GM19238 (cell line): ENCODE measurements around the gene ST8SIA5.
"Not testable (repeated sequence)": the region's sequence is repeated elsewhere in the genome, so short reads cannot be mapped to it uniquely, and the experiment has no call there.

Experiments
- DNase-seq: peaks from one replicate; pipeline ENCODE4 v3.0.0; 2011; ENCODE audit warnings: low spot score; ENCODE audit not compliant: insufficient read length

The ST8SIA5 gene, protein sequence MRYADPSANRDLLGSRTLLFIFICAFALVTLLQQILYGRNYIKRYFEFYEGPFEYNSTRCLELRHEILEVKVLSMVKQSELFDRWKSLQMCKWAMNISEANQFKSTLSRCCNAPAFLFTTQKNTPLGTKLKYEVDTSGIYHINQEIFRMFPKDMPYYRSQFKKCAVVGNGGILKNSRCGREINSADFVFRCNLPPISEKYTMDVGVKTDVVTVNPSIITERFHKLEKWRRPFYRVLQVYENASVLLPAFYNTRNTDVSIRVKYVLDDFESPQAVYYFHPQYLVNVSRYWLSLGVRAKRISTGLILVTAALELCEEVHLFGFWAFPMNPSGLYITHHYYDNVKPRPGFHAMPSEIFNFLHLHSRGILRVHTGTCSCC

DNA sequence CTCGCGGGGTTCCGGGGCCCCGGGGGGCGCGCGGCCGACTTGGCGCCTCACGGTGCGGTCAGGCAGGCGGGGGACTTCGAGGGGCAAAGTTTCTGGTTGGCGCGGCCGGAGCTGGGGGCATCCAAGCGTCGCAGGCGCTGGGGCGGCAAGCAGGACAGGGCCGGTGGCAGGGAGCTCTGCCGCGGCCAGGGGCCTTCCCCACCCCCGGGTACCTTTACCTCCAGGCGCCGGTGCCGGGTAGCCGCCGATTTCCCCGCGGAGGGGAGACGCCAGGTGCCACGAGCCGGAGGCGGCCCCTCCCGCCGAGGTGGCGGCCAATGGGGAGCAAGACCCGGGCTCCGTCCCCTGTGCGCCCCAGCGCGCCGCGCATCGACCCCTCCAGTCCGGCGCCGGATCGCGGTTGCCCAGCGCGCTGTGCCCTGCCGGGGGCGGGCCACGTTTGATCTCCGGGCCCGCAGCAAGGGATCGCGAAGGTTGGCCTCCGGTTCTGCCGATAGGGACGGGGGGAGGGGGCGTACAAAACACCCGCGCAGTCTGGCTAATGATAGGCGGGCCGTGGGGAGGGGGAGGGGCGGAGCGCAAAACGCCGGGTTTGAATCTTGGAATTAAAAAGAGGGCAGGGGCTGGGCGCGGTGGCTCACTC, at the start of gene ST8SIA5:
ST8SIA5 (minus strand) TSS at position 495 of the 643 bp plus-strand sequence. CDS start 545 bp downstream, outside the sequence.
- no peak for DNase-seq

DNA sequence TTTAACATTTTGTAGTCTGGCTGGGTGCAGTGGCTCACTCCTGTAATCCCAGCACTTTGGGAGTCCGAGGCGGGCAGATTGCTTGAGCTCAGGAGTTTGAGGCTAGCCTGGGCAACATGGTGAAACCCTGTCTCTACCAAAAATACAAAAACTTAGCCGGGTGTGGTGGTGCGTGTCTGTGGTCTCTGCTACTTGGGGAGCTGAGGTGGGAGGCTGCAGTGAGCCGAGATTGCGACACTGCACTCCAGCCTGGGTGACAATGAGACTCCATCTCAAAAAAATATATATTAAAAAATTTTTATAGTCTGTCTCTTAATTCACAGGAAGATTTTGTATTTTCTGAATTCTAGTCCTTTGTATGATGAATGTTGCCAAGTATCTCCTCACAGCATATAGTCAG, 39.1 kb upstream of the ST8SIA5 start:
- DNase-seq: not testable (repeated sequence)

DNA sequence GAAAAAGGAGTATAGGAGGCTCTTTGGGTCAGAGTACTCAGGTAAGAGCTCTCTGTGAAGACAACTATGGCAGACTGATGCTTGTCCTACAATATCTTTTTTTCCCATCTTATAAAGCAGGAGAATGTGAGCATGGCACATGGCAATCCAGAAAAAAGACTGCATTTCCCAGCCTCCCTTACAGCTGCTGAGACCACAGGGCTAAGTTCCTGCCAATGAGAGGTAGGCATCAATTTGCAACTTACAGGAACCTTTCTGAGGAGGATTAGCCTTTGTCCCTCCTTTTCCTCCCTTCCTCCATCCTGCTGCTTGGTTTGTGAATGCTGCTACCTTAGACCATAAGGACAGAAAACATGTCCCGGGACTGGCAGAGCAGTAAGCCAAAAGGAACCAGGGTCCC, 37.8 kb upstream of the ST8SIA5 start:
- DNase-seq: no peak

DNA sequence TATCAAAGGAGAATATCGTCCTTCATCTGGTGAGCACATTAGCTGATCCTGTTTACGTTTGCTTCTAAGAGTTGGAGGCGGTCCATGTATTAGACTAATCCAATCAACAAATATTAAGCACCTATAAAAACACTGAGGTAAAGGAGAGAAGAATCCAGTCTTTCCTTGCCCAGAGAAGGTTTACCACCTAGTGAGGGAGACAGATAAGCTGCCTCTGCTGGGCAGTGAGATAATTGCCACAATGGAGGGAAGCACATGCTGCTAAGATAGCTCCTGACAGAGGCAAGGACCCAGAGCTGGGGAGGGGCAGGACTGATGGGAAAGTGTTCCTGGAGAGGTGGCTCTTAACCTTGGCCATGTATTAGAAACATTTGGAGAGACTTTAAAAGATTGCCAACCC, 36.7 kb upstream of the ST8SIA5 start:
- DNase-seq: no peak

DNA sequence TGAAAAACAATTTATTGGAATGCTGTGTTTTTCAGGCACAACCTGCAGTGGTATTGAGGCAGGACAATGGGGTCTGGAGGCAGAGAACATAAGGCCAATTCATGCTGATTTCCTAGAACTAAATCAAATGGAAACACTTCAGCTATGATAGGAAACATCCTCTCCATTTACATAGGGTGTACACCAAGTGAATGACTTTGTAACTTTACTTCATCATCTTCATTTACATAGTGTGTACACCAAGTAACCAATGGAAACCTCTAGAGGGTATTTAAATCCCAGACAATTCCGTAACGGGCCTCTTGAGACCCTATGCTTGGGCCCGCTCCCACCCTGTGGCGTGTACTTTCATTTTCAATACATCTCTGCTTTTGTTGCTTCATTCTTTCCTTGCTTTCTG, 32.2 kb upstream of the ST8SIA5 start:
- no peak for DNase-seq

DNA sequence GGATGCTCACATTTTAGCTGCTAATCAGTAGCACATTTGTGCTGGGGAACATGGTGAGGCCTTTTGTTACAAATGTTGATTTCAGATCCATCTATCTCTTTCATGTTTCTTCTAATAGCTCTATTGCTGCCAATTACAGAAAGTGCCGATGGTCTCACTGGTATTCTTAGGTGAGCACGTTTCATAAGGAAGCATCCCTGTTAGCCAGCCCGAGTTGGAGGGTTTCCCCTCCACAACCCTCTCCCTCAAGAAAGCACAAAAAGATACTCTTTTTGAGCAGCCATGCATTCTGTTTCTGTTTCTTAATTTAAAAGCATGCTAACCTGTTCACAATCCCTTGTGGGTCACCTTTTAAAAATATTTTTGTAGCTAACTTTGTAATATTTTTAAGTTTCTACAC, 30.8 kb upstream of the ST8SIA5 start:
- no peak for DNase-seq

DNA sequence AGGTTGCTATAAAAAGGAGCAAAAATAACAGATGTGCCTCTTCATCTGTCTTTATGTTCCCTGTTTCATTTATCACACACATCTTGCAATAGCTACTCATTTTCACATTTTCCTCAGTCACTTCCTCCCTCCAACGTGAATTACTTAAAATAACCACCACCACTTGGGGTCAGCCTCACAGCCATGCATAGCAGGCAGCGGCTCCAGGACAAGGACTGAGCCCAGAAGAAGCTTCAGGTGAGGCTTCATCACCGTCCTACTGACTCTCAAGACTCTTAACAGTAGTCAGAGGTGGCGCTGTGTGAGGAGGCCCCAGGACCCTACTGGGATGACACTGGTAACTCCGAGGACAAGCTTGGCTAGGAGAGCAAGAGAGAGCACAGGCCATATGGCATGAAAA, 15.5 kb upstream of the ST8SIA5 start:
- no peak for DNase-seq

DNA sequence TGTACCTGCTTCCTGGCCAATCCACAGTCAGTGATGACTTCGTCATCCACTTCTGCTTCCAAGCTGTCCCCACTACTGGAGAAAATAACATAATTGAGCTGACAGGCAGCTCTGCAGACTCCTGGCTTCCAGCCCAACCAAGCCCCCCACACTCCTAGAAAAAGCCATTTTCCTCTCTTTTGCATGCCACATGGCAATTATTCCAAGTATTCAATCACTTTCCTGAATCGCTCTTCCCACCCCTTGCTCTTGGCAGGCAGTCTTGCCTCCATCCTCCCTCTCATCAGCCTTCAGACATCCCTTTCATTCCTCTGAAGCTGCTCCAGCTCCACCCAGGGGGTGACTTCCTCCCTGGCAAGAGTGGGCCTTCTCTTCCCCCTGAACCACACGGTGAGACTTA, 14.3 kb upstream of the ST8SIA5 start:
- DNase-seq: no peak

DNA sequence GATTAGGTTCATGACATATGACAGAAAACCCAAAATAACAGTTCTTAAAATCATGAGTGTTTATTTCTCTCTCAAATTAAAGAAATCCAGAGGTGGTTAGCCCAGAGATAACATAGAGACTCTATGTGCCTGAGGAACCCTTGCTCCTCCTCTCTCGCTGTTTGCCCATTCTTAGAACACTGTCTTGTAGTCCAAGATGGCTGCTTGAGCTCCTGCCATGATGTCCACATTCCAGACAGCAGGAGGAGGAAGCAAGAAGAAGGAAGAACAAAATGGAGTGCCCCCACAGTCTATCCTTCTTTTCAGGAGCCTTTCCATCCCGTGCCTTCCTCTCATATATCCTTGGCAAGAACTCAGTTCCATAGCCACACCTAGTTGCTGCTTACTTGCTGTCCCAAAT, 13.9 kb upstream of the ST8SIA5 start:
- DNase-seq: no peak

DNA sequence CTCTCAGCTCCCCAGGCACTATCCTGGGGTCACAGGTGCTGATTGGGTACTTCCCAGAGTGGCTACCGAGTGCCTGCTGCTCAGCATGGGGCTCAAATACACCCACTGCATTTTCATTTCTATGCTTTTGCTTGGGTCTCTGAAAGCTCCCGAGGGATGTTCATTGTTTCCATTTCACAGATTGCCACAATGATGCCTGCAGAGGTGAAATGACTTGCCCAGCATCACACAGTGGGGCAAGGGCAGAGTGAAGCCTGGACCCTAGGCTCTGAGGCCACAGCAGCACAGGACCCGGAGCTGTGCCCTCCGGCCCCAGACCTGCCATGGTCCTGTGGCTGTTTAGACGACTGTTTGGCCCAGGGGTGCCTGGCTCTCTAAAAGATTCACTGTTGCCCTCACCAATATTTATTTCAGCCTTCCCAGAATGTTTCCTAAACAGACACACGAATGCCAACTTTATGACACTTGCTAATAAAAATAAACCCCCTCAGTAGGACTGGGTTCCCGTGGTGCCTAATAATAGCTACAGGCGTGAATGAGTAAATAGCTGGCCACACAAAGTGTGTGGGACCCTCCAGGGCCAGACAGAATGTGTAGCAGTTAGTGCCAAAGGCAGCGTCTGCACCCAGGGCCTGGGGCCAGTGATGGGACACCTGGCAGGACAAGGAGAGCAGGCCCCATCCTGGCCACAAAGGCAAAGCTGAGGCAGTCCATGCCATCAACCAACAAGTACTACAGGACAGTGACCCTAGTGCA, 11.5 kb upstream of the ST8SIA5 start:
- no peak for DNase-seq

DNA sequence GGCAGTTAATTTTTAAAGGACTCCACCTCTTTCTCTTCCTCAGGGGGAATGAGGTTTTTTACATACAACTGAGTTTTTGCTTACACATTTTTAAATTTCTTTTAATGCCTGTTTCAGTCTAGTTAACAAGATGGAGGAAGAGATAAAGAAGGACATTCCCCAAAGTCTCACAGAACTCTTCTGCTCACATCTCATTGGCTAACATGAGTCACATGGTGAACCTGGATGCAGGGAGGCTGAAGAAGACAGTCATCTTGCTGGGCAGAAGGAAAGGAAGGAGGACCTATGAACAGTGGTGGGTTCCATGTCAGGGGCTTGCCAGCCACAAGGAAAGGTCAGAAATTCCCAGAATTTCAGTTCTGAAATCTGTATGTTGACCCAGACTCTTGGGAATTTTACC, 10.4 kb upstream of the ST8SIA5 start:
- DNase-seq: no peak

DNA sequence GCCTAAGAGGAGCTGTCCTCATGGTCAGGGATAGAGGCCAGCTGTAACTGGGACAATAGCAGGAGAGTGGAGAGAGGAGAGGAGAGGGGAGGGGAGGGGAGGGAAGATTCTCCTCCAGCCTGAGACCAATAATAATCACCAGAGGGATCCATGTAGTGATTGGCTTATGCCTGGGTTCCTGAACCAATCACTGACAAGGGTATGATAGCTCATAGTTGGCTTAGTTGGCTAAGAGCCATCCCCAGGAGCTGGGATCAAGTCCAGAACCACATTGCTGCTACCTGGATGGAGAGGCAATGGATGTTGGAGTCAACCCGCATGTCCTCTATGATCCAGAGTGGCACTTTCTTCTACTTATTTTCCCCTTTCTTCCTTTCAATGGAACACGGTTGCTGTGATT, 7.7 kb upstream of the ST8SIA5 start:
- DNase-seq: no peak

DNA sequence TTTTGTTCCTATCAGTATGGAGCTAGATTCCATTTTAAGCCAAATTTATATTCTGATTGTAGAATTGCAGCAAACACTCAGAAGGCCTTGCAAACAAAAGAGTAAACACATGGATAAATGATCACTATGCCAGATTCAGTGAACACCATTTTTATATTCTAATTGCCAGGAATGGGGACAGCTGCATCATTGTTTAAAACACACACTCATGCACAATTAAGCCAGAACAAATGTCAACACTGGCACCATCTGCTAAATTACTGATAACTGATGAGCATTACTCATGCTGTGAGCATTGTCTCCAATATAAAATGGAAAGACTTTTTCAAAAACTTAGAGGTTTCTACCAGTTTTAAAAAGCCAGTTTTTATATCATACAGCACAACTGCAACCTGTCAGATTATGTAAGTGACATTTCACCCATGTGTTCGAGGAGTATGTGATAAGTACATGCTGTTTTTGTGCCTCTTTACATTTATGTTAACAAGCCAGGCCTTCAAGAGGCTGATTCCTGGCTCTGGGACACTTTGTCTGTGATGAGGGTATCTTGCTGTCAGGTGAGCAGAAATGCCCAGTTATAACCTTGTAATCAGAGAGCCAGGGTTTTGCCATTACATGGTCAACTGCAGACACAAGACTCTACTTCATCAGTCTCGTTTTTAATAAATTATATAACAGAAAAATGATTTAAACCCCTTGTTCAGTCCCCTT, 4.4 kb upstream of the ST8SIA5 start:
- no peak for DNase-seq

DNA sequence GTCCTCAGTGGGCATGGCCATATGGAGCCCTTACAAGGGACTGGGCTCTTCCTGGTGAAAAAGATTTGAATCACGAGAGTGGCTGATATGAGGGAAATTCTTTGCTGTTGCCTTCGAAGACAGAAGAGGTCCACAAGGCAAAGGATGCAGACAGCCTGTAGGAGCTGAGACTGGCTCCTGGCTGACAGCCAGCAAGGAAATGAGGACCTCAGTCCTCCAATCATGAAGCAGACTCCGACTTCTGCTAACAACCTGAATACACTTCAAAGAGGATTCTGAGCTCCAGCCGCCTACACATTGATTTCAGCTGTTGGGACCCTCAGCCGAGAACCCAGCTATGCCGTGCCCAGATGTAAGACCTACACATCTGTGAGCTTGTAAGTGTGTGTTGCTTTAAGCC, 3.0 kb upstream of the ST8SIA5 start:
- DNase-seq: no peak

DNA sequence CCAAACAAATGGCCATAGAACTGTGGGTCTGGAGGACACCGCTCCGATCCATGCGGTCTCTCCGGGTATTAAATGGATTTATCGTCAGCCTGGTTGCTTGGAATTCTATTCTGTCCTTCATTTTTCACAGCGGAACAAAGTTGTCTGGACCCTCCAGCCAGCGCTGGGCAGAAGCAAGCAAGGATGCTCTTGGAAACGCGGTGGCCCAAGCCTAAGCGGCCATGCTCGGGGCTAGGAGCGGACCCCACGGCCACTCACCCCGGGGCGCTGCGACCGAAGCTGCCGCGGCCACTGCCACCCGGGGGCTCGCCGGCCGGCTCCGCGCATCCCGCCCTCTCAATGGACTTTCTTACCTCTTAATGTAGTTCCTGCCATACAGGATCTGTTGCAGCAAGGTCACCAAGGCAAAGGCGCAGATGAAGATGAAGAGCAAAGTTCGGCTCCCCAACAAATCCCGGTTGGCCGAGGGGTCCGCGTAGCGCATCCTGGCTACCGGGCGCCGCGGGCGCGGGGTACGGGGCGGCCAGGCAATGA, 761 bp downstream of the ST8SIA5 start:
- no peak for DNase-seq

DNA sequence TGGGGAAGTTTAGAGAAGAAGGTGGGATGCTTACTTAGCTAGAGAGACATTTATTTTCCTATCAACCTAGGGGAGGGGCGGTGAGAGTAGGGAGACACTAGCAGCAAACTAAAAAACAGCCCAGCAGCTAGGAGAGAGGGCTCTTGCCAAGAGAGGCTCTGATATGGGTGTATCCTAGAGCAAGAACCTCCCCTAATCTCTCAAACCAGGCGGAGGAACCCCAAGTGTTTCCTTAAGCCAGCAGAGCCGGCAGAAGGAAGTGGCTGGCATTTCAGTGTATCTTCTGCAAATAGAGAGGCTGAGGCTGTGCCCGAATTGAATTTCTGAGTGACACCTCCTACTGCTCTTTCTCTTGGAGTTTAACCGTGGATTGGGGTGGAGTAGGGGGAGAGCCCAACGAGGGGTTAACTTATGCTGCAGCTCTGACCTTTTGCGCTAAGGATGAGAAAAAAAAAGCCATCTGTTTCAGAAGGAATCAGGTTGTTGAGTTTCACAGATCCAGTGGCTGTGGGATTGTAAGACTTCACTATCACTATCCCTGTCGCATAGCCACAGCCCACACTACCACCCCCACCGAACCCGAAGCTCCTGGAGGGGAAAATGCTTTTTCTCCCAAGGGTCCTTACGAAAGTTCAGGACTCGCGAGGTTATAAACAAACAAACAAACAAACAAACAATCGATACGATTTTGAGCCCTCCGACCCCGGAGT, 1.4 kb downstream of the ST8SIA5 start:
- DNase-seq: no peak

DNA sequence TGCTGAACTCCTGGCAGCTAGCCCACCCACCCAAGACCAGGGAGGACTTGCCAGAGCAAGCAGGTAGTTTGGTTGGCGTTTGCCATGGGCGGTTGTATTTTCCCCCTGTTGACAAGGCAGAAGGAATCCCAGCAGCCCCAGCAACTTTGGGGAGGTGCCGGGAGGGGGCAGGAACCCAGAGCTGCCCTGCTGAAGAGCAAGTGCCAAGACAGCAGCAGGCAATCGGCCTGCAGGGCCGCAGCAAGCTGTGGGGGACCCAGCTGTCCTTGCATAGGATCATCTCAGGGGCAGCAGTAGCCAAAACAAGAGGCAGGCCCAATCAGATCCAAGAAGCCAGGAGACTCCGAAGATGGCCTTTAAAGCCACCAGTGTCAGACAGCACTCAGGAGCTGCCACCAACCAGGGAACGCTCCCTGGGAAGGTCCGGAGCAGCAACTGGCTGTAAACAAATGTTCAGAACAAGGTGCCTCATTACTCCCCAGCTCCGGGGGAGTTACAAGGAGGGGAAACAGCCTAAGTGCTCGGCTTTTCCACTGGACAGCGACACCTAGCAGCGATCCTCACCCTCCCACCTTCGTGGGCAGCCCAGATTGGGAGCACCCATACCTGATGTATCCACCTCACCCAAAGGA, 2.1 kb downstream of the ST8SIA5 start:
- DNase-seq: no peak

DNA sequence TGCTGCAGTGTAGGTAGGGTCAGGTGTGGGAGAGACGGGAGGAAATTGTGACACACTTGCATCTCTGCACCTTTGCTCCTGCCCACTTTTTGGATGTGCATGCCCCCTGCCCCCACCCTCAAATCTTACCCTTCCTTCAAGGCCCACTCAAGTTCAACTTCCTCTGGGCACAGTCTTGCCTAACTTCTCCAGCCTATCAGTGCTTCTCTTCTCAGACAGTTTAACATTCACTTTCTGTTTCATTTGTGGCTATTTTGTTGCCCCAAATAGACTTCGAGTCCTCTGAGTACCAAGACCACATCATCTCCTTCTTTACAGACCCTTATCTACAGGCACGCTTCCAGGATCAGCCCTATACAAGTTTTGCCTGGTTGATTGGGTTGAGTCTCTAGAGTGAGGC, 2.7 kb downstream of the ST8SIA5 start:
- no peak for DNase-seq

DNA sequence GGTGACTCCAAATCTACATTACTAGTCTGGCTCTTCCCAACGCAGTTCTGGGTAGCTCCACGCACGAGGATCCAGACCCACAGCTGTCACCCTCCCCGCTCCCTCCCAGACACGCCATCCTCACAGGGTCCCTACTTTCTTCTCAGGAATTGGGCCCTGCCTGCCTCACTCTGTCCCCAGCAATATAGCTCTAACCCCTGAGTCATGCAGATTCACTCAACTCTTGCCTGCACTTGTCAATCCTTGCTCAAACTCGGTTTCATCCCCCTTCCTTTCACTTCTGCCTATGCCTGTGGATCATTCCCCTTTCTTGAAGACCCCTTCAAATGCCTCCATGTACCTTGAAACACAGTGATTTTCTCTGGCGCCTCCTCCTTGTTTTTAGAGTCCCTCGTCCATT, 5.0 kb downstream of the ST8SIA5 start:
- DNase-seq: no peak

DNA sequence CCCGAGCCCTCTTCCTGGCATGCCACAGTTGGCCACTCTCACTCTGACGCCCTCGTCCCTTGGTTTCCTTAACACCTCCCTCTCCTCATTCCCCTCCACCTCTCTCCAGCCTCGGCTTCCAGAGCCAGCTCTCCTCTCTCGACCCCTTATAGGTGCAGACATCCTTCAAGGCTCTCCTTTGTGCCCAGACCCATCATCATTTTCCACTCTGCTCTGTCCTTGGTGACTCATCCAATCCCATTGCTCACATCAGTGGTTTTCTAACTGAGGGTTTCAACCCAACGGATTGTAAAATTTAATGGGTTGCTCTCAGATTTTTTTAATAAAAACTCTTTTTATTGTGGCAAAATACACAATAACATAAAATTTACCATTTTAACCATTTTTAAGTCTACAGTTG, 6.2 kb downstream of the ST8SIA5 start:
- DNase-seq: no peak
